Kasumi-1 (cell line): ENCODE measurements around the gene SAMD8.
A peak's percentile ranks its signal among the peaks of the same experiment; 100 is the strongest.
"Not testable (repeated sequence)": the region's sequence is repeated elsewhere in the genome, so short reads cannot be mapped to it uniquely, and the experiment has no call there.

Experiments
- DNase-seq, 2 experiments: peaks; one replicate each; lab custom pipeline; 2025; lab: John Stamatoyannopoulos, UW

SAMD8 gene

DNA sequence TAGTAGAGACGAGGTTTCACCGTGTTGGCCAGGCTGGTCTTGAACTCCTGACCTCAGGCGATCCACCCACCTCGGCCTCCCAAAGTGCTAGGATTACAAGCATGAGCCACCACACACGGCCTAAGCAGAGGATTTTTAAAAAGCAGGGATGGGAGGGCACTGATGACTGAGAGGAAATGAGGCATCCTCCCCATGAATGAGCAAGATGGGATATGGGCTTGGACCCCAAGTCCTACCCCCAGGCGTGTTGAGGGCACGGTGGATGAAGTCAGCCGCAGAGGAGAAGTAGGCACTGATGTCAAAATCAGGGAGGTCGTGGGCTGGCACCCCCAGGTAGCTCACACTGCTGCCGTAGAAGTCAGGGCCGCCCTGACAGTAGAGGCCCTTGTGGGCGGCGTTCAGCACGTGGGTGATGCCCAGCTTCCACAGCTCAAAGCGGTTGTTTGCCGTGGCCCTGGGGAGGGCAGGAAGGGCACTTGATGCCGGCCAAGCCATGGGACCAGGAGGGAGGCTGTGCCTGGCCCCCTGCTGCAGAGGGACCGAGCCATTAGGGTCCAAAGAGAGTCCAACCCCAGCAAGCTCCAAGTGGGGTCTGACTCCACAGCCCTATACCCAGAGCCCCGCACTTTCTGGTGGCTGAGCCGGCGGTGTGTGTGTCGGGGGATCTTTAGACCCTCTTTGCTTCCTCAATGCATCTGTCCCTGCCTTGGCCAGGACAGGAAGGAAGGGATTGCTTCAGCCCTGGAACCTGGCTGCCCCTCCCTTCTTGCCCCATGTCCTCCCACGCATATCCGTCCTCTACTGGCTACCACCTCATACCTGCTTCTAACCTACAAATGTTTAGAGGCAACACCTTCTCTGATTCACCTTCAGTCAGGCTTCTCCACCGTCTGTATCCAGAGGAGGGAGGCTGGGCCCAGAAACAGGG, 3.4 kb upstream of the SAMD8 start:
- no peak for DNase-seq

DNA sequence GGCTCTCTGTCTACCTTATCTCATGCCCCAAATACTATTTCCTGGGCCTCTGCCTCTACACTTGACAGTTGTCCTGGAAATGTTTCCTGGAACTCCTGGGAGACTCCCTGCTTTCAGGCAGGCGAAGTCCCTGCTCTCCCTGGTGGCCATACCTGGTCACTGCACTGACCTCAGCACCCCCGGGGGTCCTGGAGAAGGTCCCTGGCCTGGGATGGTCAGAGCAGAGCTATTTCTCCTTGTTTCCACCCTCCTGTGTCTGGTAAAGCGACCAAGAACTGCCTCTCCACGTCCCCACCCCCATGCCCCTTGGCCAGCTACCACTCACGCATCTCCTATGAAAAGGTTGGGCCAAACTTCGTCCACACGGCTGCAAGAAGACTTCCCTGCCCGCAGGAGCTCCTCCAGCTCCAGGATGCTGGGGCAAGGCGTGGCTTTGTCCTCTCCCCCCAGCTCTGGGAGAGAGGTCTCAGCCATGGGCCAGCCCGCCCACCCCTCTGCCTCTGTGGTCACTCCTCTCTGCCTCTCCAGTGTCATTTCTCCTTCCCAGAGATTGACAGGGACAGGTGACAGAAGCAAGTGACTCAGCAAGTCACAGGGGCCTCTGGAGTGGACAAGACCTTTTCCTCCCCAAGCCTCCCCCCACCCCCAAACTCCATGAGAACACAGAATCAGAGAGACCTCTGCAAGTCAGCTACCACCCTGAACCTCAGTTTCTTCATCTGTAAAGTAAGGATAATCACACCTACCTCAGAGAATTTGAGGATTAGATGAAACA, 2.6 kb upstream of the SAMD8 start:
- DNase-seq: peak in 1 of 2 experiments; percentile 49

DNA sequence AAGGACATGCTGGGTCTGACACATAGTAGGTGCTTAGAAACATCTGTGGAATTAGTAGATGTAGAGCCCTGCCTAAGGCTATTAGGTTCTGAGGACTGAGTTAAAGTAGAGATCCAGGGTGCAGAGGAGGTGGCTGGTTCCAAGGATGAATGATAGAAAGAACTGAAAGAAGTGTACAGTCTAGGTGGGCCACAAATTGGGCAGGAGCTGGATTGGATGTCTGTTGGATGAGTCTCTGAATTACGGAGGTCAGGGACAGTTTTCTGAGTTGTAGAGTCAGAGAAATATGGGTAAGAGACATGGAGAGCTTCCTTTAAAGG, 2.0 kb upstream of the SAMD8 start:
- no peak for DNase-seq

DNA sequence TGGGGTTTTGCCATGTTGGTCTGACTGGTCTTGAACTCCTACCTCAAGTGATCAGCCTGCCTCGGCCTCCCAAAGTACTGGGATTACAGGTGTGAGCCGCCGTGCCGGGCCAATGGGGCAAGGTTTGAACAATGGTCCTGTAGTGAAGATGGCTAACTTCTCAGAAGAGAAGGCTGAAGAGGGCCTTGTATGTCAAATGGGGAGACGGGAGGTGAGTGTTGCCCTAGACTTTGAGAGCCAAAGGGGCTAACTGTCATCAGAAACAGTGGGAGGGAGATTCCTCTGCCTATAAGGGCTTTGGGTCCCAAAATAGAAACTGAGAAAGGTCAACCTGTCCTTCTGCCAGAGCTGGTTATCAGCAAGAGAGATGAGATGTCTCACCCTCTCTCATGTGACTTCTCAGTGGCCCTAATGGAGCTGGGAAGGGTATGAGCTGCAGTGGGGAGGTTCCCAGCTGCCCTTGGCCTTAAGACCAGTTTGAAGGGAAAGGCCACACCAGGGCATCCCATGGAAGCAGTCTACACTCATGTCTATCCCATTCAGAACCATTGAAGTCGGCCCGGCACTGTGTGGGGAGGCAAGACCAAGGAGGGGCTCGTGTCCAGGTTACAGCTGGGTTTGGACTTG, 1.3 kb upstream of the SAMD8 start:
- no peak for DNase-seq

DNA sequence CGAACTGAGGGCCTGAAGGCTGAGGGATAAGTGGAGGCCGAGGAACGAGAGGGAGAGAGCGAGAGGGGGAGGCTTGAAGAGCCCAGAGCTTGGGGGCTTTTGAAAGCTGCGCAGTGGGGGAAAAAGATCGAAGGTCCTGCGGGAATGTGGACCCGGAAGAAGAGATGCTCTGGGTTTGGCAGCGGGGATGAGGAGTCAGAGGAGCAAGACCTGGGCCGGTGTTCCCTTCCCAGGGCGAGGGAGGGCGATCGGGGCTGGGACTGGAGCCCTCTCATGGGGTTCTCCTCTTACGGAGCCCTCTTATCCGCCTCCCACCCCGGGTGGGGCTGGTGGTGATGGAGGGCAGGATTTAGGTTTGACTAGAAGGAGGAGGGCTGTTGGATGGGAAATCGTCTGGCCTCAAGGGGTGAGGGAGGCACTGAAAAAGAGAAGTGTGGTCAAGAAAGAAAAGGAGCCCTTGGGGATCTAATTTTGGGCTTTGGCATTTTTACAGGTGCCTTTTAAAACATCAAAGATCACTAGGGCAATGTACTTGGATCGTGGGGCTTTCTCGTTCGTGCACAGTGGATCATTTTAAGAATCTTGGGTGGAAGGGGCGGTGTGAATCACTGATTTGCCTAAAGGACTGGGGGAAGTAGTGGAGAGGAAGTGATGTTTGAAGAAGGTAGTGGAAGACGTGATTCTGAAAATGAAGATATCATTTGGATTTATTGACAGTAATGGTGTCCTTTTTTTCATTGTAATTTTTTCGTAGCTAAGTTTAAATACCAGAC, 637 bp downstream of the SAMD8 start:
- DNase-seq: peak; percentile 77 to 89

DNA sequence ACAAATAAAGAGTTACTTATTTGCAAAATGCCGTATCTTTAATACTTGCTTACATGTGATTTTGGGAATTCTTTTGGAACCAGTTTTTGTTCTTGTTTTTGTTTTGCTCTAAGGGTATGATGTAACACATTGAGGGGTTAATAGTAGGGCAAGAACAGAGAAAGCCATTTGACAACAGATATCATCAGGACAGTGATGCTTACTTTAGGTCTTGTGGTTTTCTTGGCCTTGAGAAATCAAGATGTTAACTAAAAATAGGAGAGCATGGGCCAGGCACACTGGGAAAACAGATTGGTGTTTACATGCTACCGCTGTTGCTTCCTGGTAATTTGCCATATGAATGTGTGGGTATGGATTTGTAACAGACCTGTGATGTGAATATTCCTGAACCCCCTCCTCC, 3.7 kb downstream of the SAMD8 start:
- DNase-seq: no peak

DNA sequence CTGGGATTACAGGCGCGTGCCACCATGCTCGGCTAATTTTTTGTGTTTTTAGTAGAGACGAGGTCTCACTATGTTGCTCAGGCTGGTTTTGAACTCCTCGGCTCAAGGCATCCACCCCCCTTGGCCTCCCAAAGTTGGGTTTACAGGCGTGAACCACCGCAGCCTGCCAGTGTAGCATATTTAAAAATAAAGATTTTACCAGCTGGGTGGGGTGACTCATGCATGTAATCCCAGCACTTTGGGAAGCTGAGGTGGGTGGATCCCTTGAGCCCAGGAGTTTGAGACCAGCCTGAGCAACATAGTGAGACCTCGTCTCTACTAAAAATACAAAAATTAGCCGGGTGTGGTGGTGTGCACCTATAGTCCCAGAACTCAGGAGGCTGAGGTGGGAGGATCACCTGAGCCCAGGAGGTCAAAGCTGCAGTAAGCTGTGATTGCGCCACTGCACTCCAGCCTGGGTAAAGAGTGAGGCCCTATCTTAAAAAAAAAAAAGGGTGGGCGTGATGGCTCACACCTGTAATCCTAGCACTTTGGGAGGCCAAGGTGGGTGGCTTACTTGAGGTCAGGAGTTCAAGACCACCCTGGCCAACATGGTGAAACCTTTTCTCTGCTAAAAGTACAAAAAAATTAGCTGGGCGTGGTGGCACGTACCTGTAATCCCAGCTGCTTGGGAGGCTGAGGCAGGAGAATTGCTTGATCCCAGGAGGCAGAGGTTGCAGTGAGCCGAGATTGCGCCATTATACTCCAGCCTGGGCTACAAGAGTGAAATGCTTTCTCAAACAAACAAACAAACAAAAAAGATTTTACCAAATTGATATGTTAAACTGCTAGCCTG, 5.7 kb downstream of the SAMD8 start:
- not testable (repeated sequence) for DNase-seq

DNA sequence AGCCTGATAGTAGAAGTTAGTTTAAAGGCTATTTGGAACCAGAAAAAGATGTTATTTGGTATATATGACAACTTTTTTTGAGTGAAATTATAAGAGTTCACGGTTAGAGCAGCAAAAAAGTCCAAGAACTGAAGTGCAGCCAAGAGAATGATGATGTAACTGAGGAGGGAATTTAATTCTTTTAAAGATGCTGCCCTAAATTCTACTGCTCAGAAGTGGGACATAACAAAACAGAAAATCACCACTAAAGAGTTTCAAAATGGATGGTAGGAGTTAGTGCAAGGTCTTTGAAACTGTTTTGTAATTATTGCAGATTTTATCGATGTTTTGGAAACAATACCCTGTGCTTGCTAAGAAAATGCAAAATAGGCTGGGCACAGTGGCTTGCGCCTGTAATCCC, 6.5 kb downstream of the SAMD8 start:
- no peak for DNase-seq

DNA sequence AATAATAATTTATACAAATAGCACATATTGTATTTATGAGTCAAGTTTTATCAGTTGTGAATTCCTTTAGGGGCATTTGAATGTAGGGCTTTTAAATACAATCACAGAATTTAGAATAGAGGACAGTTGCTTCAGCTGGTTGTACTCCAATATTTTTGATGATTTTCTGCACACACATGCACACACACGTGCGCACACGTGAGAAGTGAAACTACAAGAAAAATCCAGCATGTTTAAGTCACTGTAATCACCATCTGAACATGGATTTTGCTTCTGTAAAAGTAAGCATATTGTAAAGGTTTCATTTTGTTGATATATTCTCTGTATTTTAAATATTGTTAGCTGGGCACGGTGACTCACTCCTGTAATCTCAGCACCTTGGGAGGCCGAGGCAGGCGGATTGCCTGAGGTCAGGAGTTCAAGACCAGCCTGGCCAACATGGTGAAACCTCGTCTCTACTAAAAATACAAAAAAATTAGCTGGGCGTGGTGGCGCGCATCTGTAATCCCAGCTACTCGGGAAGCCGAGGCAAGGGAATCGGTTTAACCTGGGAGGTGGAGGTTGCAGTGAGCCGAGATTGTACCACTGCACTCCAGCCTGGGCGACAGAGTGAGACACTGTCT, 8.1 kb downstream of the SAMD8 start:
- not testable (repeated sequence) for DNase-seq

DNA sequence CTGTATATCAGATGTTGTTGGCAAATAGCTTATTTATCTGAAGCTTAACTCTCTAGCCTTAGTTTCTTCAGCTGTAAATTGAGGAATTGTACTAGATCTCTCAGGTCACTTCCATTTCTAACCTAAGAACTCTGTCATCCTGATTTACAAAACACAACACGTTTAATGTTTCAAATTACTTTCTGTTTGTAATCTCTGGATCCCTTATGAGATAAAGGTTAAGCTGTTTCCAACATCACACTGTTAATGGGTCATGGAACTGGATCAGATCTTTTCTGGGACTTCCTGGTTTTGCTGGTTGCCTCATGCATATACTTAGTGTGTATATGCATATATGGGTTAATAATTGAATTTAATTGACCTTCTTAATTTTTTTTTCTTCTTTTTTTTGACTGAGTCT, 9.9 kb downstream of the SAMD8 start:
- no peak for DNase-seq

DNA sequence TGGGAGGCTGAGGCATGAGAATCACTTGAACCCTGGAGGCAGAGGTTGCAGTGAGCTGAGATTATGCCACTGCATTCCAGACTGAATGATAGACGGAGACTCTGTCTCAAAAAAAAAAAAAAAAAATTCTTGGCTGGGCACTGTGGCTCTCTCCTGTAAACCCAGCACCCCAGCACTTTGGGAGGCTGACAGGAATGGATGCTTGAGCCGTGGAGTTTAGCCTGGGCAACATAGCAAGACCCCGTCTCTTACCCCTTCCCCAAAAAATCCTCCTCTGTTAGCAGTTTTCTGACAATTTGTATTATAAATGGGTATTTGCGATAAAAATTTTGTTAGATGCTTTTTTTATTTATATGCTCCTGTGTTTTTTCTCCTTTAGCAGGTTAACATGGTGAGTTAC, 11.0 kb downstream of the SAMD8 start:
- DNase-seq: no peak

DNA sequence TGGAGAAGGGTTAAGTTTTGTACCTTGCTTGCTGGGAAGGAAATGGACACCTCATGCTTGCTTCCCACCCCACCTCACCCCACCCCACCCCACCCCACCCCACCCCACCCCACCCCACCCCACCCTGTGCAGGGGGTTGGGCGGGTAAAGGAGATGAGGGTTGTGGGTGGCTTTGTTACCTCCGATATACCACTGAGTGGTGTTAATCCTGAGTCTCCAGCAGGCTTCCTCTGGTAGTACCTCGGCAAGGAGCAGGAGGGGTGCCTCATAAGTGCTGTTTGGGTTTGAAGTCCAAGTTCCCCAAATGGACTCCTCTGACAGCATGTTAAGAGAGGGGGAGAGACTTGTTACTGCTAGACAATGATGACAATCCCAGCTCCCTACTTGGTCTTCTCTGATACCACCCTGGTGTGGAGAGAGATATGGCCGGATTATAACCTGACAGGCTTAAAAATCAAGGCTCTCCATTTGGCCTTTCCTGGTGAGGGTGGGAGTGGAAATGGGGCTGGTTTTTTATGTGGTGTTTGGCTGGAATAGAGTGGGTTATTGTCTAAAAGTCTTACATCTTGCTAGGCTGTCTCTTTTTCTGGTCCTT, 11.7 kb downstream of the SAMD8 start:
- DNase-seq: no peak

DNA sequence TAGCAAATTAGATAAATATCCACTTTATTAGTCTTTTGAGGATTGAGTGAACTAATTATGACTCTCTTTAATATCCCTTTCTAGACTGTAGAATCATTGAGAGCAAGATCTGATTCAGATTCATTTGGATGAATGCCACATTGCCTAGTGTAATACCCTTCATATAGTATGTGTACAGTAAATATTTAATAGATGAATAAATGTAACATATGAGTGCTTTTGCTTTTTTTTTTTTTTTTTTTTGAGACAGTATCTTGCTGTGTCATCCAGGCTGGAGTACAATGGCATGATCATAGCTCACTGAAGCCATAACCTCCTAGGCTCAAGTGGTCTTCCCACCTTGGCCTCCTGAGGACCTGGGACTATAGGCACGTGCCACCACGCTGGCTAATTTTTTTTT, 14.8 kb downstream of the SAMD8 start:
- DNase-seq: no peak

DNA sequence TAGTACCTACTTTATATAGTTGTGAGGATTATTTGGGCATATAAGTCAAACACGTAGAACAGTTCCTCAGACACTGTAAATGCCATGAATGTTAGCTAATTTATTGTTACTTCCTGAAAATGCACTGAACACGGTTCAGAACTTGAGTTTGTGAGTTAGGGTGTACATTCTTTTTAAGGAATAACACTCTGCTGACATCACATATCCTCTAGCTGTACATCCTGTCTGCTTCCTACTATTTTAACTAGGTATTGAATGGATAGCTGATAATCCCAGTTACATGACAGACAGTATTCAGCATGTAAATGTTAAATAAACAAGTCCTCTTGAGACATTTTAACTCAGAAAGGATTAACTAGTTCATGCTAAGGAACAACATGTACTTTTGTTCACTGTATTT, 16.0 kb downstream of the SAMD8 start:
- DNase-seq: peak in 1 of 2 experiments; percentile 15

DNA sequence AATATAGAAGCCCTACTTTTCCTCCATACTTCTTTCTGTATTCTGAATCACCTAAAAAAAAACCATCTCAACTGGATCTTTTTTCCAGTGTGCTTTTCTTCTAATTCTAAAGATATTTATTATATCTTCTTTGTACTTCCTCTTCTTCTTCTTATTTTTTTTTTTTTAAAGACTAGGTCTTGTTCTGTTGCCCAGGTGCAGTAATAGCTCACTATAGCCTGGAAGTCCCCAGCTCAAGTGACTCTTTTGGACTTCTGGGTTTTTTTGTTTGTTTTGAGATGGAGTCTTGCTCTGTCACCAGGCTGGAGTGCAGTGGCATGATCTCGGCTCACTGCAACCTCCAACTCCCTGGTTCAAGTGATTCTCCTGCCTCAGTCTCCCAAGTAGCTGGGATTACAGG, 17.5 kb downstream of the SAMD8 start:
- DNase-seq: not testable (repeated sequence)

DNA sequence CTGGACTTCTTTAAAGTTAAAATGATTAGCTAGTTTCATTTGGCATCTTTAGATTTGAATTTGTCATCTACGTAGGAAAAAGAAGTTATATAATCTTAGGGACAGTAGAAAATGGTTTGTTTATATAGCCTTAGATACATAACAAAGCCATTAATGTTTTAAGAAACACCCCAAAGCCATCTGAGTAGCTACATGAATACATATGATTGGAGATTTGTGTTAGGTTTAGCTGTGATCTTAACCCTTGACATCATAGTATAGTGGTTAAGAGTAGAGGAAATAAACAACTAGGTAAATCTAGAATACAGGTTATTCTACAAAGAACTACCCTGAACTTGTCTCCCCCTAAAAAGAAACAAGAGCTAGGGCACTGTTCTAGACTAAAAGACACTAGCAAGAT, 18.1 kb downstream of the SAMD8 start:
- no peak for DNase-seq

DNA sequence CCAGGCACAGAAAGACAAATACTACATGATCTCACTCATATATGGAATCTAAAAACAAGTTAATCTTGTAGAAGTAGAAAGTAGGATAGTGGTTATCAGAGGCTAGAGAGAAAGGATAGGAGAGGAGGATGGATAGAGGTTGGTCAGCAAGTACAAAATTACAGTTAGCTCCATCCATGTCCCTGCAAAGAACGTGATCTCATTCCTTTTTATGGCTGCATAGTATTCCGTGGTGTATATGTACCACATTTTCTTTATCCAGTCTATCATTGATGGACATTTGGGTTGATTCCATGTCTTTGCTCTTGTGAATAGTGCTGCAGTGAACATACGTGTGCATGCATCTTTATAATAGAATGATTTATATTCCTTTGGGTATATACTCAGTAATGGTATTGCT, 22.2 kb downstream of the SAMD8 start:
- not testable (repeated sequence) for DNase-seq

DNA sequence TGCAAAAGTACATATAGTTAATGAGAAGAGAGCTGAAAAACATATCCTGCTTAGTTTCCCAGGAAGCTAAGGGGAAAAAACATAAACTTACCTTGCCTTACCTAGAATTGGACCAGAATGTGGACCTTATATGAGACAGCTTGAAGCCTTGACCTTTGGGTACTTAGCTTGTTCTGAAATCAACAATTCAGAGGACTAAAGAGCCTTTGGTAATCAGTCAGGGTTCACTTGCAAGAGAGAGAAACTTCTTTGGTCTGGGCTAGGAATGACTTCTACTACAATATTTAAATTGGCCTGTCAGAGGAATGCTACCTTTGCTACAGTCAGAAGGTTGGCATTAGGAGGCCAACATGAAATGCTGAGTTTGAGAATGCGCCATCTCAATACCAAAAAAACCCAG, 24.9 kb downstream of the SAMD8 start:
- DNase-seq: no peak

DNA sequence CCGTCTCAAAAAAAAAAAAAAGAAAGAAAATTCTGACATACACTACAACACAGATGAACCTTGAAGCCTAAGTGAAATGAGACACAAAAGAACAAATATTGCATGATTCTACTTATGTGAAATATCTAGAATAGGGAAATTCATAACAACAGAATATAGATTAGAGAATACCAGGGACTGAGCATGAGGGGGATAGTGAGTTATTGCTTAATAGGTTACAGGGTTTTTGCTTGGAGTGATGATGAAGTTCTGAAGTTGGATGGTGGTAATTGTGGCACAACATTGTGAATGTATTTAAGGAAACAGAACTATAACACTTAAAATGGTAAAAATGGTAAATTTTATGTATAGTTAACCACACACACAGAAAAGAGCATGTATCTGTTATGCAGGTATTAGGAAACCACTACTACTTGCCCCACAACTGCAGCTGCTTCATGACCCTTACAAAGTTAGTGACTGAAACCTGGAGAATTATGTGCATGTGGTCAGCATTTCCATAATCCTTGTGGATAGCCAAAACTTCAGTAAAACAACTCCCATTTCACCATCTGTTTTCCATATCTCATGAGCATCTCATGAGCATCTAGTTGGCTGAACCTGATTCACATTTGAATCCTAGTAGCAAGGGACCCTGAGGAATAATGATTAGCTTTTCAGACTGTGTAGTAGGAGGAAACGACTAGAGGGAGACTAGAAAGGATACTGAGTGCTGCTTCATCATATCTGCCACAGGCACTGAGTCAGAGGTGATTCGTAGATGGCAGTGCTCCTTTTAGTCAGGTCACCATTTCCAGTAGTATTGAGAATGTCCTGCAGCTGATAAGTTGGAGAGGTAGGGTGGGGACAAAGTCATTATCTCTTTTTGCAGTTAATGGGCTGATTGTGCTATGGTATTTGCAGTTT, 26.3 kb downstream of the SAMD8 start:
- peak in 1 of 2 experiments; percentile 30 for DNase-seq
